GM18858 (cell line): ENCODE results near the gene MRGPRF.

Experiments used
- ATAC-seq: cut with Tn5 transposase; IDR thresholded peaks from one replicate; pipeline ENCODE4 v1.9.1; 2021; ENCODE audit not compliant: unreplicated experiment

The MRGPRF gene

DNA sequence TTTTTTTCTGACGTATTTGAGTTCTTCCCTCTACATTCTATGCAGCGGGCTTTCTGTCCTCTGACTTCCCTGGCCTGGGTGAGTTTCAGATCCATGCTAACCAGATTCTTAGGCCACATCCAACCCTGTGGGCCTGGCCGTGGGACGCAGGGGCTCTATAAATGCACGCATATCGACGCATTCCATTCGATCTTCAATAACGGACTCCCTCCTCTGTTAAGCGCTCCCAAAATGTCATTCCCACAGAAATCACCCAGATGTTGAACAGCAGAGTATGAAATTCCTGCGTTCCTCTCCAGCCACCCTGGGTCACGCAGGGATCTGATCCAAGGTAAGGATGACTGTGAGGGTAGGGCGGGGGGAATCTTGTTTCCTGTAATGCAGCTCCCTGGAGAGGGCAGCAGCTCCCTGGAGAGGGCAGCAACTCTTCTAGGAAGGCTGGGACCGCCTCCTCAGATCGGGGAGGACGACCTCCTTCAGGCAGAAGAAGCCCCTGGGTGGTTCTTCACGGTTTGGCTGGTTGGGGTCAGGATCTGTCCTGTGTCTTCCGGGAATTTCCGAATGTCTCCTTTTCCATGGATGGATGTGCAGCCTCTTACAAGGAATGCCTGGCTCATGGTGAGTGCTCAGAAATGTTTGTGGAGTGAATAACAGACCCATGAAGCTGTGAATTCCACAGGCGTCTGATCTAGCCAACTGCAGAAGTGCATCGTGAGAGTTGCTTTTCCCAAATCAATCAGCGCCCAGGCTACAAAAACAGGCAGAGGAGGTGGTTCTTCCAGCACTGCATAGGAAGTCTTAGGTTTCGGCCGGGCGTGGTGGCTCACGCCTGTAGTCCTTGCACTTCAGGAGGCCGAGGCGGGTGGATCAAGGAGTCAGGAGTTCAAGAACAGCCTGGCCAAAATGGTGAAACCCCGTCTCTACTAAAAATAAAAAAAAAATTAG, 44.5 kb downstream of the MRGPRF start:
- no peak for ATAC-seq

DNA sequence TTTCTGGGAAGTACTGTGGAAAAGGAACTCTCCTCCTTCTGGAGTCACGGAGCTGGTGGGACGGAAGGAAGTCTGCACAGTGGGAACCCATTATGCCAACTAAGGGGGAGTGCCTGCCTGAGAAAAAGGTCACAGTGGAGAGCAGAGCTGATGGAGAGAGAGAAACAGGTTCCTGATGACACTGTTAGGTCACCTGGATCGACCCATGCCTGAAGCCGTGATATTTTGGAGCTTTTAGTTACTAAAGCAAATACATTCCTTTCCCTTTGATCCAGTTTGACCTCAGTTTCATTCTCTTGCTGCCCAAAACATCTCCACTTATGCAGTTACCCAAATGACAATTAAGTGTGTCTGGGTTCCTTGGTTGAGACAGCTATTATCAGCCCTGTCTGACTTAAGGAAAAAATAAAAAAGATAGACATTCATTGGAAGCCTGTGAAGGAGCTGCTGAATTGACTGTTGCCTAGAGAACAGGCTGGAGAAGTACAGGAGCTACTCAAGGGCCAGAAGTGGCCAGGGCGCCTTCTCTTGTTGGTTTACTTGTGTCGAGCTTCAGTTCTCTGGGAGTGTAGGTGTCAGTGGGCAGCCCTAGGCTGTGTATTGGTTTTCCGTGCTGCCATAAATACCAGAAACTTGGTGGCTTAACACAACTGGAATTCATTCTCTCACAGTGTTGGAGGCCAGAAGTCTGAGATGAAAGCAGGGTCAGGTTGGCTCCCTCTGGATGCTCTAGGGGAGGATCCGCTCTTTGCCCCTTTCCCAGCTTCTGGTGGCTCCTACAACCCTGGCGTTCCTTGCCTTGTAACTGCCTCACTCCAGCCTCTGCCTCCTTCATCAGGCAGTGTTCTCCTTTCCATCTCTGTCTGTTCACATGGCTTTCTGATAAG, 45.9 kb downstream of the MRGPRF start:
- no peak for ATAC-seq

DNA sequence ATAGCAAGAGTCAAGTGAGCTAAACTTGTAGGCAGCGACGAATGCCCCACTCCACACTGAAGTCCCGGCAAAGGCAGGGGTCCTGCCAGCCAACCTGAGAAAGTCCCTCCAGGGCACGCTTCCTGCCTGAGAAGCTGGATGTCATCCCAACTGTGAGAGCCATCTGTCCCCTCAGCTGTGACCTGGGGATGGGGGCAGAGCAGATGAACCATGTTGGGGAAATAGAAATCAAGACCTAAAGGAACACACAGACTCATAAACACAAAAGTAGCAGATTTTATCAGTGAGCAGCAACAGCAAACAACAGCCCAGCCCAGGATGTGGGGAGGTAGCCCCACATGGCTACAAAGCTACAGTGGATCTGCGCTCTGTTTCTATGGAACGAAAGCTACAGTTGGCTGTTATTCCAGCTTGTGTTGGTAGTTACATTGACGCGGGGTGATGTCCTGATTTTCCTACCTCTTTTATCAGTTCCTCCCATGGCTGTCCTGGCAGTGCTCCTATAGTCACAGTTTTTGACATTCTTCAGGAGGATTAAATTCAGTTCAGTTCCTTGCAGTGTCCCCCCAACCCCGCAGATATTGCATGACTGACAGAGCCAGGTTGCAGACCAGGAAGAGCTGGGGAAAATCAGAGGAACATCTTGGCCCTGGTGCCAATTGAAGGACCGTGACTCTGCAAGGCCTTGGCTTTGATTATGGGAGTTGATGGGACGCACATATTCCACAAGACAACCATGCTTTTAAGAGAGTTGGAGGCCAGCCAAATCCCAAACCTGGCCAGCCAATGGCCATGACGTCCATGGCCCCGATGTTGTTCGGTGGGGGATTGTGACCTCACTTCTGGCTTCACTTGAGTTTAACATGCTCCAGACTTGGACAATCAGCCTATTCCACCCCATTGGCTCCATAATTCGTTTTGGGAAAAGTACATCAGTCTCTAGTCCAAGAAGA, 46.9 kb downstream of the MRGPRF start:
- ATAC-seq = no peak

DNA sequence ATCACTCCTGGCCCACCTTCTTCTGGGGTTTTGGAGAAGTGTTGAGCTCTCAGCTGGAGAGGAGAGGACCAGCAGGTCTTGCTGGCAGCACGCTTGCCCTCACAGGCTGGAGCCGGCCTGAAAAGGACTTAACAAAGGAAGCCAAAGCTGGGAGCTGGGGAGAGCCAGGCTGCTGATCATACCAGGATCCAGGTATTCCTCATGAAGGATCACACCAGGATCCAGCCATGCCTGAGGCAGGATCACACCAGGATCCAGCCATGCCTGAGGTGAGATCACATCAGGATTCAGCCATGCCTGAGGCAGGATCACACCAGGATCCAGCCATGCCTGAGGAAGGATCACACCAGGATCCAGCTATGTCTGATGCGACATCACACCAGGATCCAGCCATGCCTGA, 49.3 kb downstream of the MRGPRF start:
- ATAC-seq = no peak

DNA sequence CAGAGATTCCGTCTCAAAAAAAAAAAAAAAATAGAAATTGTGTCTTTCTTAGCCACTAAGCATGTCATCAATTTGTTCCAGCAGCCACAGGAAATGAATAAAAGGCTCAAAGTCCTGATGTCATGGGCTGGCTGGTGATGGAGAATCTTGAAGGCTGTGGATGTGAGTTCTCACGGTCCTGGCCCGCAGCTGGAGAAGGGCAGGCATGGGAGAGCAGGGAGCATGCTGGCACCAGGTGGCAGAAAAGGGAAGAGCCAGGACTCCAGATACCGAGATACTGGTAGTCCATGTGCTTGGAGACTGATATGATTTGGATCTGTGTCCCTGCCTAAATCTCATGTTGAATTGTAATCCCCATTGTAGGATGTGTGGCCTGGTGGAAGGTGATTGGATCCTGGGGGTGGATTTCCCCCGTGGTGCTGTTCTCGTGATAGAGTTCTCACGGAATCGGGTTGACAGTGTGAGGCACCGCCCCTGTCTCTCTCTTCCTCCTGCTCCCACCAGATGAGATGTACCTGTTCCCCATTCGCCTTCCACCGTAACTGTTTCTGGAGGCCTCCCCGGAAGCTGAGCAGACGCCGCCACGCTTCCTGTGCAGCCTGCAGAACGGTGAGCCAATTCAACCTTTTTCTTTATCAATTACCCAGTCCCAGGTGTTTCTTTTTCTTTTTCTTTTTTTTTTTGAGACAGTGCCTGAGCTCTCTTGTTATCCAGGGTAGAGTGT, 50.4 kb downstream of the MRGPRF start:
- no peak for ATAC-seq

DNA sequence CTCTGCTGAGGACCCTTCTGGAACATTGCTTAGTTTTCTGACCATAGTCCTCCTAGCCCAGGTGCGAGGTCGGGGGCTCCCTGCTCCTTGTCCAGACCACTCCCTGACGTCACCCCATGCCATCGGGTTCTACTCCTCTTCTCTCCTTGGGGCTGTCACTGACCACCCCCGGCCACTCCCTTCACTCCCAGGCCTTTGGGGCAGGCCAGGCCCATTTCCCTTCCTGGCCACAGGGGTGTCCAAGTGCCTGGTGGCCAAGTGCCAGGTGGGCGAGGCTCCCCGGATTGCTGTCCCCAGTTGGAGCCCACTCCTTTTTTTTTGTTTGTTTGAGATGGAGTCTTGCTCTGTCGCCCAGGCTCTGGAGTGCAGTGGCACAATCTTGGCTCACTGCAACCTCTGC, 51.8 kb downstream of the MRGPRF start:
- ATAC-seq = no peak

DNA sequence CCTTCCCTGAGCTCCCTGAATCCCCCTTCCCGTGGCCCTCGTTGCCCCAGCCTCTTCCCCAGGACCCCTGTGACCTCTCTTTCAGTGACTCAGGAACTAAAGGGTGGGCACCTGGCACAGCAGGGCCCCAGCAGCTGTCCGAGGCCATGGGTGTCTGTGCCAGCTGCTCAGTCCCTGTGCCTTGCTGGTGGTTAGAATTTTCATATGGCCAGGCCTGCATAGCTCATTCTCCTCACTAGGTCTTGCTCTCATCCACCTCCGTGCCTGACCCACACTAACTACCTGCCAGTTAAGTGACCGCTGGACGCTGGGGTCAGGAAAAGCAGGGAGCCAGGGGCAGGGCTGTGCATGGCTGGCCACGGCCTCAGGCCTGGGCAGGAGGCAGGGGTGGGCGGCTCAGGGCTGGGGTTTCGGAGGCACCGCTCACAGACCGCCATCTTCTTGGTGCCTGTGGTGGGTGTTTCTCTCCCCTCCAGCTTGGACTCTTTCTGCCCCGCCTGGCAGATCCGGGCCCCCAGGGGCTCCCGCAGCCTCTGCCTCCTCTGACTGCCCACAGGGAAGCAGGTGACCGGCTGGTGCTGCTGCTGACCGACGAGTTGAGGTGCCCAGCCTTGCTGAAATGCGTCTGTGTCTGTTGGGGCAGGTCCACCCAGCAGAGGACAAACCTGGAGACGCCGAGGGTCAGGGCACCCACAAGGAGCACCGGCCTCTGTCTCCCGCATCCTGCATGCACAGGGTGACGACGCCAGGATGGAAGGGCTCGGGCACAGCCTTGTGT, 52.6 kb downstream of the MRGPRF start:
- no peak for ATAC-seq

DNA sequence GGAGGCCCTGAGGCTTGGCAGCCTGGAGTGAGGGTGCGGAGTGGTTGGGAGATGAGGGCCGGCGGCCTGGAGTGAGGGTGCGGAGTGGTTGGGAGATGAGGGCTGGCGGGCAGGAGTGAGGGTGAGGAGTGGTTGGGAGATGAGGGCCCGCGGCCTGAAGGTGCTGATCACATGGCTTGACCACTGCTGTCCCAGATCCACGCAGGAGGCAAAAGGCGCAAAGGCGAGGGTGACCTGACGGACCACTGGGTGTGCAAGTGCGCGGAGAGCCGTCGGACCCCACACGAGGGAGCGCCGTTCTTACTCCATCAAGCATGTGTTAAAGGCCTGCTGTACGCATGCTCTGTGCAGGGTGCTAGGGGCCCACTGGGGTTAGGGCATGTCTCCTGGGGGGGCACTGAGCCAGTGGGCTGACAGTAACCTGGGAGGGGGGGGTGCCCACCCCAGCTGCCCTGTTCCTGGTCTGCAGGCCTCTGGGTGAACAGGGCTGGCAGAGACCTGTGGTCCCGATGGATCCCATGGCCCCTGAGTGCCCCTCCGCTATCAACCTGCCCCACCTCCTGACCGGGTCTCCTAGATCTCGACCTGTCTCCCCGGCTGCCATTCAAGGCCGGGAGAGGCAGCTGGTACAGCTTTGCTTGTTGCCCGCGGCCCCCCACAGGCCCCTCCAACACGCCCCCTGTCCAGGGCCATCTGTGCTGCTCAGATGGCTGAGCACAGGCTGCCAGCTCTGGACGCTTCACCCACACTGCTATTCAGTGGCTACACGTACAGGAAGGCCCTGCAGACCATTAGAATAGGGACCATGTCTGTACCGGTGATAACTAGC, 53.4 kb downstream of the MRGPRF start:
- ATAC-seq = no peak

DNA sequence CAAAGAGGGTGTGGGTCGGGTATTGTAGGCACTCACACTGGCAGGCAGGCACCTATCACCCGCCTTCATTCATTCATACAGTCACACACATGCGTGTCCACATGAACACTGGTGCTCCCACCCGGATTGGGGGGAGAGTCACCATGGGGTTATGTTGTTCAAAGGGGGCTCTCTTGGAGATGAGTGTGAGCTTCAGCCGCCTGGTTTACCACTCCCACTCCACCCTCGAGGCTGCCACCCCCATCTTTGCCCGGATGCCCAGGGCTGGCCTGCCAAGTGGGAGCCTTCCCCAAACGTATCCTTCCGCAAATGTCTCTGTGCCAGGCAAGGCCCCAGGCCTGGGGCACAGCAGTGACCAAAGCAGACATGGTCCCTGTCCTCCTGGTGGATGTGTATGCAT, 54.8 kb downstream of the MRGPRF start:
- no peak for ATAC-seq

DNA sequence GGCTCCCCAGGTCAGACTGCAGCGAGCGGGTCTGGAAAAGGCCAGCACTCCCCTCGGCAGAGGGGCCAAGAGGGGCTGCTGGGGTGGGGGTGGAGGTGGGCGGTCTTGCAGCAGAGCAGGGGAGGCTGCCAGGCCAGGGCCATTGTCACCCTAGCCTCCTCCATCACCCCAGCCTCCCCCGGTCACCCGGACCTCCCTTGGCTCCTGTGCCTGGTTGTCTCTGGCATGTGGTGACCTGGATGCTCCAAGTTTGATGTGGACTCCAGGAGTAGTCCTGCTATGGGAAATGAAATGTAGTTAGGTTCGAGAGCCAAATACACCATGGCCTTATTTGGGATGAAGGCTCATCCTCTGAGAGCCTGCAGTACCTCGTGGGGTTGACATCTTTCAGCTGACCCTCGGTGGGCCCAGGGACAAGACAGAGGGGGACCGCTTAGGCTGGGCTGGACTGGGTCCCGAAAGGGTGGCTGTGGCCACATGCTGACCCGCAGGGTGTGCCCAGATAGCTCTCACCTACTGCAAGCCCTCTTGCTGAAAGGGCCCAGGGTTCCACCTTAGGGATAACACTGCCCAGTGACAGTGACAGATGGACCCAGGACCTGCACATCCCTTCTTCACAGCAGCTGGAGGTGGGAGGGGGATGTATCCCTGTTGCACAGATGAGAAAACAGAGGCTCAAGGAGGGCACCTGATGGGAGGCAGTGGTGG, 56.3 kb downstream of the MRGPRF start:
- no peak for ATAC-seq

DNA sequence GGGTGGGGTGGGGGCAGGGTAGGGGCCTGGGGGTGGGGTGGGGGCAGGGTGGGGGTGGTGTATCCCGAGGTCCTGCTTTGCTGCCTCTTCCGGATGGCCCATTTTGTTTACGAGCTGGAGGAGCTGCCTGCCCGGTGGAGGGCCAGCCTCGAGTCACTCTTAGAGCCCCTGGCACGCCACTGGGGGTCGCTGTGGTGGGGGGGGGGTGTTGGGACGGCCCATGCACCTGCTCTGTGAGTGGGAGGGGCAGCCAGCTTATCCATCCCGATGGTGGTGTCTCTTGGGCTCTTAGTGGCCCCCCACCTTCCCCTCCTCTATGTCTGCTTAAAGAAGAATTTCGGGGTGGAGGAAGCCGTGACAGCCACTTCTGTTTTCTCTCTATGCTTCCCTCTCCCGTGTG, 56.9 kb downstream of the MRGPRF start:
- no peak for ATAC-seq

DNA sequence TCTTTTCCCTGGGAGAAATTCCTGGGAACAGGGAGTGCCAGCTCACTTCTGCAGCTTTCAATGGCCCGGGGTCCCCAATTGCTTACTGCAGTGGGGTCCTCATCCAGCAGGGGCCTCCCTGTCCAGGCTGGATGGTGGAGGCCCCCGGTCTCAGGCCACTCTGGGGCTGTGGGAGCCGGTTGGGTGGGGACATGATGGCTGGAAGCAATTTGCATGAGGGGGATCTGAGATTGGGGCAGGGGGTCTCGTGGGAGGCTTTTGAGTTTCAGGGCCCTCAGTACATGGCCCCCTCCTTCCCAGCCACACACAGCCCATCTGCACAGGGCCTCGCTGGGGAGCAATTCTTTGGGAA, 57.5 kb downstream of the MRGPRF start:
- ATAC-seq = no peak

DNA sequence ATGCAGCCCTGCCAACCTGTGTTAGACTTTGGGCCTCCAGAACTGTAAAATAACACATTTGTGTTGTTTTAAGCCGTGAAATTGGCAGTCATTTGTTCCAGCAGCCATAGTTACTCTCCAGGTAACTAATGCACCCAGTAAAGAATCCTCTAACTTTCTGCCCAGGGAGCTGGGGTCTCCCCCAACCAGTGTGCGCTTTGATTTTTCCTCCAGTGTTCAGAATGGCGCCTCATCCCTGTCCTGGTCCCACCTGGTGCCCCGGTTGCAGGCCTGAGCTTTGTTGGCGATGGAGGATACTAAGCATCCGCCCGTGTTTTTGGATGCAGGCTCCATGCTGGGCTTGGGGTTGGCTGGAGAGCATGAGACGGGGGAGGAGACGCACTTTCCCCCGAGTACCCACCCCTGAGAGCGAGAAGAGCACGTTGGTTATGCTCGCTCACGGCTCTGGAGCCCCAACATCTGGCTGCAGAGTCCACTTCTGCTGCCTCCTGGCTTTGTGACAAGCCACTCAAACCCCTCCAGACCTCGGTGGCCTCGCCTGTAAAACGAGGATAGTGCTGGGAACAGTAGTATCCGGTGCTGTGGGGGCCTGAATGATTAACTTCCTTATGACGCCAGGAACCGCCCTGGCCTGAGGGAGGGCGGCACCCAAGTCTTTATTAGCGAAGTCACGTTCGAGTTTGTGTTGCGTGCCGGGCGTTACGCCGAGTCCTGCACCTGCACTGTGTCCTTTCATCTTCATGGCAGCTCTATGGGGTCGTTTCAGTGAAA, 58.0 kb downstream of the MRGPRF start:
- ATAC-seq = no peak
